ENCODE data around the gene UBA1. TPM values are rescaled to one million over a fixed set of nuclear protein-coding genes. Genes with fewer than 3 reads are reported as not detected.

Gene UBA1
- total RNA-seq (61.0 TPM), polyA plus RNA-seq (119 TPM)

DNA sequence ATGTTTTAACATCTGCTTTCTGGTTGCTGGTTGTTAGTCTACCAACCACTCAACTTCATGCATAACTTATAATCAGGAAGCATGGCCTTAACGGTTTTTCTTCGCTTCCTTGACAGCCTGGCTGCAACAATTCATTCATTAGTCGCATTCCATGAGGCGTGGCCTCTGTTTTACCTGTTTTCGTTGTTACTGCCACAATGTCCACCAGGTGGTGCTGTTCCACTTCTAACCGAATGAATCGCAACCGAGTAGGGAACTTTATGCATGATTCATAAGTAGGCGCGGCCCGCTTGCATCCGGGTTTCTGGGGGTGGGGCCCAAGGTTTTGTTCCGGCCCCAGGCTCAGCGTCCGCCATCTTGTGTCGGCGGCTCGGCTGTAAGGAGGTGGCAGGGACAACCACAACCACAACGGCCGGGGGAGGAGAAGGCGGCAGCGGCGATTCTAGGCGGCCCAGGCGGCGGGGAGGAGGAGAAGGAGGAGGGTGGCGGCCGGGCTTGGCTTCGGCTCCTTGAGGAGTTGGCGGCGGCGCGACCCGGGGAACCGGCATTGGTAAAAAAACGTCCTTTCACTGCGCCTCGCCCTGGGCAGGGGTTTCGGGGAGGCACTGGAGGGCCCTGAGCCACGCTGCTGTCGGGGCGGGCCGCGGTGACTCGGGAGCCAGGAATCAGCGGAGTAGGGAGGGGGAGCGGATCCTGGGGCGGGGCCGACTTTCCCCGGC, at the start of gene UBA1:
Gene UBA1, plus strand, starts transcription at position 355 of the 719 bp plus-strand sequence. CDS start 4,974 bp downstream, outside the sequence.
- Histone ChIP-seq H3K36me3 (ENCODE audit: insufficient read depth) (peaks cover 2% of the 10 kb centered on the region), H3K4me3 (ENCODE audit: low read depth, low read length) (peak within 1 kb of the TSS; percentile 79), H3K4me1 (ENCODE audit: insufficient read depth) (no peaks in the 10 kb centered on the region), H3K27ac (ENCODE audit: low read depth) (peak within 1 kb of the TSS; percentile 97)
- under 1% methylated on average over 50 of the region's 50 CpGs for WGBS
- DNase-seq (ENCODE audit: extremely low spot score) = peak; percentile 90

DNA sequence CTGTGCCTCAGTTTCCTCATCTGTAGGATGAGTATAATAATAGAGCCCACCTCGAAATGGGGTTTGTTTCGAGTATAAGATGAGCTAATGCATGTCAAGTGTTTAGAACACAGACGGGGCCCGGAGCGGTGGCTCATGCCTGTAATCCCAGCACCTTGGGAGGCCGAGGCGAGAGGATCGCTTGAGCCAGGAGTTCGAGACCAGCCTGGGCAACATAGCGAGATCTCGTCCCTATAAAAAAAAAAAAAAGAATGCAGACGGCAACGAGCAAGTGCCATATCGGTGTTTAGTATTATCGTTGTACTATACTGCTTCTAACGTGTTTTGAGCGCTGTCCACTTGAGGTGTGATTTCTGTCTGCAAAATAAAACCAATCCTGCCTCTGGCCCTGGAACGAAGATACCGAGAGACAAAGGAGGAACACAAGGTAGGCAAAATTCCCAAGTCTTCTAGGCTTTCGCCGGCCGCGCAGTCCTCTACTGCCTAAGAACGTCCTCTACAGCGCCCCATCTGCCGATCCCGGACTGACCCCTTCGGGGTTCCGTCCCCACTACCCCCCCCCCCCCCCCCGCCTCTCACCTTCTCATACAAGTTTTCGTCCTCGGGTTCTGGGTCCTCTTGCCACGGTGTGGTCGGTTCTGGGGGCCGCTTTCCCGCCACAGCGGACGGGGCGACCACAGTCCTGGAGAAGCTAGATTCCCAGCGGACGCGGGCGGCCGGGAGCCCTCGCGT, 49.6 kb upstream of the UBA1 start:
- no peak for DNase-seq (ENCODE audit: extremely low spot score)
- H3K4me3 ChIP-seq (ENCODE audit: low read depth, low read length) = peak overlapping the region; percentile 63
- no peaks in the 10 kb centered on the region for H3K36me3 ChIP-seq (ENCODE audit: insufficient read depth)
- H3K27ac ChIP-seq (ENCODE audit: low read depth) = peak overlapping the region; percentile 83
- H3K4me1 ChIP-seq (ENCODE audit: insufficient read depth) = peaks cover 1% of the 10 kb centered on the region
- WGBS = 3% methylated on average over 43 of the region's 46 CpGs

DNA sequence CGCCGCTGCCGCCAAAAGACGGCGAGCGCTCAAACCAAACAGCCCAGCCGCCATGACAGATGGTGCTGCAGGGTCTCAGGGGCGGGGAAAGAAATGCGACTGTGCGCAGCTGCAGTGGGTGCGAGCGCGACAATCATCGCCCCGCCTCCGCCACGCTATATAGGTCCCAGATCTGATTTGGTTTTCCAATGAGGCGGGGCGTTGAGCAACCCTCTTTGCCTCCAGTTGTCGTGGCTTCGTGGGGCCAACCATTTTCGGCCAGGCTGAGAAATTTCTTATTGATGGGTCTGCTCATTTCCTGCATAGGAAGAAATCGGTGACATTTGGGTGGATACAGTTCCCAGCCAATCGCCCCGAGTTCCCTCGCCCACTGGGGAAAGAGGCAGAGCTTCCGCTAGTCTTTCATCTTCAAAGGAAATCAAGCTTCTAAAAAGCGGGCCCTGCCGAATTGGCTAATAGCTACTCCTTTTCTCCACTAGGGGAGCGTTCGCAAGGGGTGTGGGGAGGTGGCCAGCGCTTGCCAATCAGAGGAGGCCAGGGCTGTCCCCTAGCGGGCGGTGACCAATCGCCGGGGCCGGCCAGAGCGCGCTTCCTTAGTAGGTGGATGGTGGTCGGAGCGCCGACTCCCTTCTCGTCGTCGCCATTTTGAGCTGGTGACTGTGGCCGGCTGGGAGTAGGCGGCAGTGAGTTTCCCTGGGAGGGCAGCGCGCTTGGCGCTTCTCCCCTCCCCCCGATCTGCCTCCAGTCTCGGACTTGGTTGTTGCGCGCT, 48.8 kb upstream of the UBA1 start, which contains the start of the genes NDUFB11 and RBM10:
Gene NDUFB11, minus strand, starts transcription at position 77 of the 769 bp plus-strand sequence. Its CDS starts 23 bp downstream, at position 54.
Gene RBM10, plus strand, starts transcription at position 596 of the 769 bp plus-strand sequence. CDS start 2,261 bp downstream, outside the sequence.
- H3K27ac ChIP-seq (ENCODE audit: low read depth) = peak within 1 kb of the TSS; percentile 98
- H3K36me3 ChIP-seq (ENCODE audit: insufficient read depth) = no peaks in the 10 kb centered on the region
- H3K4me1 ChIP-seq (ENCODE audit: insufficient read depth) = peaks cover 1% of the 10 kb centered on the region
- WGBS = under 1% methylated on average over 54 of the region's 54 CpGs
- peak; percentile 85 for DNase-seq (ENCODE audit: extremely low spot score)
- peak within 1 kb of the TSS; percentile 63 for H3K4me3 ChIP-seq (ENCODE audit: low read depth, low read length)

DNA sequence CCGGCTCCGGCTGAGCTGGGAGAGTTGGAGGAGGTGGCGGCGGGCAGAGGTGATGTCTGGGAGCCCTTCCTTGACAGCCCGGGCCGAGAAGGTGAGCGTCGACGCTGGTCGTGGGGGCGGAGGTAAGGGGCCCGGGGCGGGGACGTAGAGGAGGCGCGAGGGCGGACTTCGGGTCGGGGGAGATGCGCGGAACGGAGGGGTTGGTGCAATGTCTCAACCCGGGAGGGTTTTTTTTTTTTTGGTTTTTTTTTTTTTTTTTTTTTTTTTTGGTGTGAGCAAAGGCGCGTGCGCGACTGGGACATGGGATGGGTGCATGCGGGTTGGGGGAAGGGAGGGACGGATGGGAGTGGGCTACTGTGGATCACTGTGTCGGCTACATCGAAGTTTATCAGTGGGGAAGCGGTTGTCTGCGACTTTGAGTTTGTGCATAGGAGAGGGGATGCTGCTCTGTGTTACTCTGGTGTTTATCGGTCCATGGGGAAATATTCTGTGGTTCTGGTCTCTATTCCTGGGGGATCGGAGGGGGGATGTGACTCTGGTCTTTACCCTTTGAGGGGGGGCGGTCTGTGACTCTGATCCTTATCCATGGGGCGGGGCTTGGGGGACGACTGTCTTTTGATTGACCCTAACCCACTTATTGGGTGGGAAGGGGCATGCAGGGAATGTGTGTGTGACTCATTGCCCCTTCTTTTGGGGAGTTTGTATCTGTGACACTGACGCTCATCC, 48.1 kb upstream of the UBA1 start:
- Histone ChIP-seq H3K4me1 (ENCODE audit: insufficient read depth) (peaks cover 1% of the 10 kb centered on the region), H3K27ac (ENCODE audit: low read depth) (peak overlapping the region; percentile 98), H3K36me3 (ENCODE audit: insufficient read depth) (no peaks in the 10 kb centered on the region), H3K4me3 (ENCODE audit: low read depth, low read length) (peak overlapping the region; percentile 63)
- WGBS = under 1% methylated on average over 39 of the region's 39 CpGs
- no peak for DNase-seq (ENCODE audit: extremely low spot score)

DNA sequence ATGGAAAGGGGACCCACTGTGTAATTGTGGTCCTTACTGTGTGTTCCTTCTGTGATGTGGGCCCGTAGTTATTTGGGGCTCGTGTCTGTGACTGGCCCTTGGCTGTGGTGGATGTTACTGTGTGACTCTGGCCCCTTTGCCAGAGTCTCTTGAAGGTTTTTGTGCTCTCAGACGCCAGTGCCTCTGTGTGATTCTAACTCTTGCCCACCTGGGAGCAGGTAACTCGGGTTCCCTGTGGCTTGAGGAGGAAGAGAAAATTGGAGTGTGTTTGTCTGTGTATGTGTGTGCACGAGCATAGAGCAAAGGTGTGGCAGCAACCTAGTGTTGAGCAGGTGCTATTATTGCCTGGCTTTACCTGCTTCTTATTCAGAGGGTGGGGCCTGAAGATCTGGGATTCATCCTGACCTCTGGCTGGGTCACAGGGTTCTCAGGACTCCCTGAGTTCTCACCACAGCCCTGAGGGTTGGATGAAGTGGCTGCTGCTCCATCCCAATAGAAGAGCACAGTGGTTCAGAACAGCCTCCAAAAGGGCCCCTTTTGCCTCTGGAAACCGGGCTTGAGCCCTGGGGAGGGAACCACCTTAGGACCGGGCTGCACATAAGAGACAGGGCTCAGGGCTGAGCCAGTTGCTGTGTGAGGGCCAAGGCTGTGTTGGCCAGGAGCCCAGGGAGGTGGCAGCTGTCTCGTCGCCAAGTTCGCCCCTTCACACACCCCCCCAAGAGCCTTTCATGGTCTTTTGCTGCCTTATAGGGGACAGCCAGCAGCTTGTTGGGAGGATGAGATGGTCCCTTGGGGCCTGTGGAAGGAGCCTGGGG, 47.3 kb upstream of the UBA1 start:
- Histone ChIP-seq H3K4me1 (ENCODE audit: insufficient read depth) (peaks cover 1% of the 10 kb centered on the region), H3K36me3 (ENCODE audit: insufficient read depth) (no peaks in the 10 kb centered on the region), H3K27ac (ENCODE audit: low read depth) (peak overlapping the region; percentile 47), H3K4me3 (ENCODE audit: low read depth, low read length) (peak overlapping the region; percentile 63)
- 7% methylated on average over 10 of the region's 10 CpGs for WGBS
- no peak for DNase-seq (ENCODE audit: extremely low spot score)

DNA sequence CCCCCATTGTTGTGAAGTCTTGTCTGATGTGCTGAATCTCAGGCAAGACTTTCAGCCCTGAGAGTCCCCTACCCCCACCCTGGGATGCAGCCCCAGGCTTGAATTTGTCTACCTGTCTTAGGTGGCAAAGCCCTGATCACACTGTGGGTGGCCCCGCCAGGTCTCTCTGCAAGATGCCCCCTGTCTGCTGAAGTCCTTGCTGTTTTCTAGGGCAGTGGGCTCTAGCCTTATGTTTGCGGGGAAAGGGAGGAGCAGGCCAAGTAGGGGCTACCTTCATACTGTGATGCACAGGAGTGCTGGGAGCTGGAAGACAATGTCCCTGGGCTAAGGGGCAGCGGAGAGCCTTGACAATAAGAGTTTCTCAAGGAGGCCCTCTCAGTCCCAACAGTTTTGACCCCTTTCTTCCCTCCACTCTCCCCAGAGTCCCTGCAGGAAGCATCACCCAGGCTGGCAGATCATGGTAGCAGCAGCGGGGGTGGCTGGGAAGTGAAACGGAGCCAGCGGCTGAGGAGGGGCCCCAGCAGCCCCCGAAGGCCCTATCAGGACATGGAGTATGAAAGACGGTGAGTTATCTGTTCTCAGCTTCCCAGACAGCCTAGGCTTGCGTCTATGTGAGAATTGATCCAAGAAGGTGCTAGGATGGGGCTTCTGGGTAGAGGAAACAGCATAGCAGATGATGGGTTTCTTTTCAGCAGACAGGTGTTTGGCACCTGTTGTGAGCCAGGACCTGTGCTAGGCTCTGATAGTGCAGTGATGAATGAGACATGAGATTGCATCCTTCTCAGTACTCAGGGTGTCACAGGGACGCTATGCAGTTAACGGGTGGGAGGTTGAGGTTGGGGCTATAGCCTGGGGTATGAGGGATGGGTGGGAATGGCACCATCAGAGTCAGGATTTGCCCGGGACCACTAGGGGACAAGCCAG, 46.4 kb upstream of the UBA1 start:
- WGBS = 81% methylated on average over 12 of the region's 12 CpGs
- peaks cover 1% of the 10 kb centered on the region for H3K4me1 ChIP-seq (ENCODE audit: insufficient read depth)
- no peak overlapping the region for H3K27ac ChIP-seq (ENCODE audit: low read depth)
- DNase-seq (ENCODE audit: extremely low spot score) = no peak
- no peak overlapping the region for H3K4me3 ChIP-seq (ENCODE audit: low read depth, low read length)
- no peaks in the 10 kb centered on the region for H3K36me3 ChIP-seq (ENCODE audit: insufficient read depth)

DNA sequence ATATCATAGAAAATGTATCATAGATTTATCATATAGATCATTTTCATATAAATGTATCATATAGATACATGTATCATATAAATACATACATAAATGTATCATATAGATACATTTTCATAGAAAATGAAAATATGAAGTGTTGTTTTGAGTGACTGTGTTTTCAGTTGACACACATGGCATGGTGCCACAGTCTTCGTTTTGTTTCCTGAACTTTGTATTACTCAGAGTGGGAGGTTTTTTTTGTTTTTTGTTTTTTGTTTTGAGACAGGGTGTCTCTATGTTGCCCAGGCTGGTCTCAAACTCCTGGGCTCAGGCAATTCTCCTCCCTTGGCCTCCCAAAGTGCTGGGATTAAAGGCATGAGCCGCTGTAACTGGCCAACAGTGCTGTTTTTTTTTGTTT, 44.7 kb upstream of the UBA1 start:
- Histone ChIP-seq H3K4me1 (ENCODE audit: insufficient read depth) (peaks cover 1% of the 10 kb centered on the region), H3K27ac (ENCODE audit: low read depth) (no peak overlapping the region), H3K4me3 (ENCODE audit: low read depth, low read length) (no peak overlapping the region), H3K36me3 (ENCODE audit: insufficient read depth) (no peaks in the 10 kb centered on the region)
- WGBS = 66% methylated on average over 2 of the region's 2 CpGs
- no peak for DNase-seq (ENCODE audit: extremely low spot score)

DNA sequence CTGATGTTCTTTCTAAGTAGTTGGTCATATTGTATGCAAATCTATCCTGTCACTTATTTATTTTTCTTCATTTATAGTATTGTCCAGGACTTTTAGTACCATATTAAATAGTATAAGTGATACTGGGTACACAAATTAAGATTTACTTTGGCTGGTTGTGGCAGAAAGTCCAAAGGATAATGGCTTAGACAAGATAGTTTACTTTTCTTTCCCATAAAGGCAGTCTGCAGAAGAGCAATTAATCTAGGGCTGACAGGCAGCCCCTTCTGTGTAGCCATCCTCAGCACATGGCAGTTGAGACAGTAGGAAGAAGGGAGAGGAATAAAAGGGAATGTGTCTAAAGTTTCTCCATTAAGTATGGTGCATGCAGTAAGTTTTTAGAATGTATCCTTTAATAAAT, 42.2 kb upstream of the UBA1 start:
- no peak overlapping the region for H3K27ac ChIP-seq (ENCODE audit: low read depth)
- DNase-seq (ENCODE audit: extremely low spot score) = no peak
- H3K4me3 ChIP-seq (ENCODE audit: low read depth, low read length) = no peak overlapping the region
- H3K36me3 ChIP-seq (ENCODE audit: insufficient read depth) = no peaks in the 10 kb centered on the region
- peaks cover 1% of the 10 kb centered on the region for H3K4me1 ChIP-seq (ENCODE audit: insufficient read depth)

DNA sequence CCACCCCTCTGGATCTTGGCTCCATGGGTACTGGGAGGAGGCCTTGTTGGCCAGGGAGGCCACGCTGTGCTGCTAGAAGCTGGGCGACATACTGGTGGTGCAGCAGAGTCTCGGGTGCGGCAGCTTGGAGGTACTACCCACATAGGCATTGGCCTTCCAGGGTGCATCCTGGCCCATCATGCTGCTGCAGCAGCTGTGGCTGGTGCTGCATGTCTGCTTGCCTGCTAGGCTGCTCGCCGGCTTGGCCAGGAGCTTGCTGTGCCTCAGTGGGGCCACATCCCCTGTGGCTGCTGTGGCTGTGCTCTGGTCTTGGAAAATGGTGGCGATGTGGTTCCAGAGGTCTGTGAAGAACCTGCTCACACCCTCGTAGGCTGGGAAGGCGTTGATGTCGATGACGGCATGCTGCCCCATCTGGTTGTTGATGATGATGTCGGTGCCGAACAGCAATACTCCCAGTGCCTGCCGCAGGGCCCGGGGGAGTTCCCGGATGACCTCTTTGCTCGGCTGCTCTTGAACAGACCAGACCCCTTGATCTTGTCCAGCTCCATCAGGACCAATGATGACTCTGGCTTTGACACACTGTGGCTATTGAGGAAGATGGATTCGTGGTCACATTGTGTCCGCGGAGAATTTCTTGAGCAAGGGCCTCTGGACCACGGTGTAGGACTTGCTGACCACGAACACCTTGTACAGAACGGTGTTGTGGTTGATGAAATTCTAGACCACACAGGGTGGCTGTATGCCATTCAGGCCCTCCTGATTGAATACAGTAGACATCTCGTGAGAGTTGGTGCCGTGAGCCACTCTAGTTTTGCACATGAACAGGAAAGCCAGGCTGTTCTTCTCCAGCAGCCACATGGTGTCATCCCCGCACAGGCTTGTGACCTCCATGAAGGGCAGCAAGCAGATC, 36.8 kb upstream of the UBA1 start:
- DNase-seq (ENCODE audit: extremely low spot score) = no peak
- WGBS = 94% methylated on average over 26 of the region's 26 CpGs
- H3K4me1 ChIP-seq (ENCODE audit: insufficient read depth) = no peaks in the 10 kb centered on the region
- H3K36me3 ChIP-seq (ENCODE audit: insufficient read depth) = no peaks in the 10 kb centered on the region
- H3K4me3 ChIP-seq (ENCODE audit: low read depth, low read length) = no peak overlapping the region
- H3K27ac ChIP-seq (ENCODE audit: low read depth) = no peak overlapping the region

DNA sequence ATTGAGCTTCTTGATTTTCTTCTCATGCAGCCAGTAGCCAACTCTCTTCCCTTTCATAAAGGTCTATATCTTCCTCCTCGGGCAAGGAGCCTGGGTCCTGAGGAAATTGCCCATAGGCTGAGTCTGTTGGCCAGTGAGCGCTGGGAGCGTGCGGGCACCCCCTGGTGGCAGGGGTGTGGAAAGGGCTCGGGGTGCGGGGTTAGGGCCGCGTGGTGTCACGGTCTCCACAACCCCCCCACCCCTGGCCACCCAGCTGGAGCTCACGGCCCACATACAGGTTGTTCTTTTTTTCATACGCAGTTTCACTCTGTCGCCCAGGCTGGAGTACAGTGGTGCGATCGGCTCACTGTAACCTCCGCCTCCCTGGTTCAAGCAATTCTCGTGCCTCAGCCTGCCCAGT, 35.5 kb upstream of the UBA1 start:
- no peak overlapping the region for H3K4me3 ChIP-seq (ENCODE audit: low read depth, low read length)
- no peaks in the 10 kb centered on the region for H3K36me3 ChIP-seq (ENCODE audit: insufficient read depth)
- H3K27ac ChIP-seq (ENCODE audit: low read depth) = no peak overlapping the region
- no peaks in the 10 kb centered on the region for H3K4me1 ChIP-seq (ENCODE audit: insufficient read depth)
- 95% methylated on average over 16 of the region's 16 CpGs for WGBS
- no peak for DNase-seq (ENCODE audit: extremely low spot score)

DNA sequence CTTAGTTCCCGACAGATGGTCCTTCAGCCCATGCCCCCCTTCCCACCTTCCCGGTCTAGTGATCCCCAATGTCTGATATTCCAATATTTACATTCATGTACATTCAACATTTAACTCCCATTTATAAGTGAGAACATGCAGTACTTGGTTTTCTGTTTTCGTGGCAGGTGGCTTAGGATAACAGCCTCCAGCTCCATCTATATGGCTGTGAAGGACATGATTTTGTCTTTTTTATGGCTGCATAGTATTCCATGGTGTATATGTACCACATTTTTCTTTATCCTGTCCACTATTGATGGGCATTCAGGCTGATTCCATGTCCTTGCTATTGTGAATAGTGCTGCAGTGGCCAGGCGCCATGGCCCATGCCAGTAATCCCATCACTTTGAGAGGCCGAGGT, 34.8 kb upstream of the UBA1 start:
- H3K27ac ChIP-seq (ENCODE audit: low read depth) = no peak overlapping the region
- no peak for DNase-seq (ENCODE audit: extremely low spot score)
- H3K4me3 ChIP-seq (ENCODE audit: low read depth, low read length) = no peak overlapping the region
- H3K36me3 ChIP-seq (ENCODE audit: insufficient read depth) = no peaks in the 10 kb centered on the region
- over 99% methylated on average over 5 of the region's 5 CpGs for WGBS
- no peaks in the 10 kb centered on the region for H3K4me1 ChIP-seq (ENCODE audit: insufficient read depth)

Data from urinary bladder (tissue), 4 donors.